ENCODE measurements around the gene KSR1. TPM values are rescaled to one million over a fixed set of nuclear protein-coding genes. Genes with fewer than 3 reads are reported as not detected.

Gene KSR1
- total RNA-seq, 1 donor from 2014 or later, result 114 TPM

- CTCF ChIA-PET, result interaction anchor here (1.1 kb wide), 1 partner anchor 96 kb away, joined by 4 read pairs; the partner anchor contains the start of gene KSR1
- H3K4me1 Mint-ChIP-seq, result peaks cover 23% of the 10 kb centered on the region
- peak; percentile 34 for ATAC-seq (ENCODE audit: low read depth)
Measured at GRCh38 chr17:27552276-27552732, 96.1 kb downstream of the KSR1 start.

GRCh38 chr17:27553019-27553511, 96.8 kb downstream of the KSR1 start:
- ChIA-PET POLR2A (interaction anchor here (0.6 to 0.7 kb wide), 2 partner anchors 66 to 85 kb away, joined by 3 read pairs; no protein-coding TSS in a partner anchor), CTCF (interaction anchor here (1.1 kb wide), 1 partner anchor 97 kb away, joined by 4 read pairs; the partner anchor contains the start of gene KSR1)
- H3K4me1 Mint-ChIP-seq, result peaks cover 21% of the 10 kb centered on the region
- intact Hi-C loops (cut with micrococcal nuclease), result loop anchor here (1.0 kb wide), 1 partner anchor 9 kb away; no protein-coding TSS in a partner anchor
- H3K27me3 Mint-ChIP-seq, result no peaks in the 10 kb centered on the region
- DNase-seq (no peak), ATAC-seq (ENCODE audit: low read depth) (no peak)
- TF ChIP-seq CTCF (IDR thresholded peaks at IDR 0.05), result no peak
- H3K36me3 Mint-ChIP-seq (ENCODE audit: low read depth), result peaks cover 35% of the 10 kb centered on the region
- no peaks in the 10 kb centered on the region for H3K9me3 Mint-ChIP-seq
- H3K27ac Mint-ChIP-seq, result no peak overlapping the region
- H3K4me3 Mint-ChIP-seq, result no peak overlapping the region

More at GRCh38 chr17:27552276-27552732, 96.1 kb downstream of the KSR1 start:
- intact Hi-C loops (cut with micrococcal nuclease), result no loop called here
- H3K27me3 Mint-ChIP-seq, result no peaks in the 10 kb centered on the region
- no peak overlapping the region for H3K4me3 Mint-ChIP-seq
- H3K9me3 Mint-ChIP-seq, result no peaks in the 10 kb centered on the region
- H3K27ac Mint-ChIP-seq, result no peak overlapping the region
- POLR2A ChIA-PET, result interaction anchor here (0.6 kb wide), 1 partner anchor 85 kb away, joined by 3 read pairs; no protein-coding TSS in a partner anchor
- no peak for TF ChIP-seq CTCF (IDR thresholded peaks at IDR 0.05)
- no peak for DNase-seq
- peaks cover 30% of the 10 kb centered on the region for H3K36me3 Mint-ChIP-seq (ENCODE audit: low read depth)

GRCh38 chr17:27554152-27554551, 97.9 kb downstream of the KSR1 start:
- H3K36me3 Mint-ChIP-seq (ENCODE audit: low read depth), result peaks cover 43% of the 10 kb centered on the region
- H3K4me1 Mint-ChIP-seq, result peaks cover 22% of the 10 kb centered on the region
- H3K27ac Mint-ChIP-seq, result no peak overlapping the region
- POLR2A ChIA-PET, result no interaction called here
- no peak for TF ChIP-seq CTCF (IDR thresholded peaks at IDR 0.05)
- CTCF ChIA-PET, result no interaction called here
- ATAC-seq (ENCODE audit: low read depth) (no peak), DNase-seq (no peak)
- H3K27me3 Mint-ChIP-seq, result no peaks in the 10 kb centered on the region
- H3K9me3 Mint-ChIP-seq, result no peaks in the 10 kb centered on the region
- no peak overlapping the region for H3K4me3 Mint-ChIP-seq
- intact Hi-C loops (cut with micrococcal nuclease), result no loop called here

GRCh38 chr17:27554911-27555310, 98.7 kb downstream of the KSR1 start:
- Mint-ChIP-seq H3K9me3 (no peaks in the 10 kb centered on the region), H3K36me3 (ENCODE audit: low read depth) (peaks cover 49% of the 10 kb centered on the region), H3K27ac (no peak overlapping the region), H3K27me3 (no peaks in the 10 kb centered on the region), H3K4me1 (peaks cover 26% of the 10 kb centered on the region), H3K4me3 (no peak overlapping the region)
- intact Hi-C loops (cut with micrococcal nuclease), result no loop called here
- POLR2A ChIA-PET, result no interaction called here
- ATAC-seq (ENCODE audit: low read depth), result no peak
- CTCF ChIA-PET, result interaction anchor here (0.7 kb wide), 1 partner anchor 14 kb away, joined by 4 read pairs; no protein-coding TSS in a partner anchor
- TF ChIP-seq CTCF (IDR thresholded peaks at IDR 0.05), result no peak
- DNase-seq, result no peak

GRCh38 chr17:27555339-27555738, 99.1 kb downstream of the KSR1 start:
- ATAC-seq (ENCODE audit: low read depth), result peak; percentile 28
- Mint-ChIP-seq H3K9me3 (no peaks in the 10 kb centered on the region), H3K36me3 (ENCODE audit: low read depth) (peaks cover 49% of the 10 kb centered on the region), H3K4me3 (no peak overlapping the region), H3K4me1 (peaks cover 26% of the 10 kb centered on the region), H3K27ac (no peak overlapping the region), H3K27me3 (no peaks in the 10 kb centered on the region)
- POLR2A ChIA-PET, result no interaction called here
- intact Hi-C loops (cut with micrococcal nuclease), result no loop called here
- no peak for TF ChIP-seq CTCF (IDR thresholded peaks at IDR 0.05)
- CTCF ChIA-PET, result interaction anchor here (0.7 kb wide), 1 partner anchor 13 kb away, joined by 4 read pairs; no protein-coding TSS in a partner anchor
- no peak for DNase-seq
